Effector CD8-positive, alpha-beta T cell (primary cell): ENCODE measurements around the gene ANKS4B.
"Not testable (repeated sequence)": the region's sequence is repeated elsewhere in the genome, so short reads cannot be mapped to it uniquely, and the experiment has no call there.

ENCODE experiments used
- DNase-seq: peaks from one replicate; lab custom pipeline; 2025; lab: John Stamatoyannopoulos, UW

ANKS4B gene

DNA sequence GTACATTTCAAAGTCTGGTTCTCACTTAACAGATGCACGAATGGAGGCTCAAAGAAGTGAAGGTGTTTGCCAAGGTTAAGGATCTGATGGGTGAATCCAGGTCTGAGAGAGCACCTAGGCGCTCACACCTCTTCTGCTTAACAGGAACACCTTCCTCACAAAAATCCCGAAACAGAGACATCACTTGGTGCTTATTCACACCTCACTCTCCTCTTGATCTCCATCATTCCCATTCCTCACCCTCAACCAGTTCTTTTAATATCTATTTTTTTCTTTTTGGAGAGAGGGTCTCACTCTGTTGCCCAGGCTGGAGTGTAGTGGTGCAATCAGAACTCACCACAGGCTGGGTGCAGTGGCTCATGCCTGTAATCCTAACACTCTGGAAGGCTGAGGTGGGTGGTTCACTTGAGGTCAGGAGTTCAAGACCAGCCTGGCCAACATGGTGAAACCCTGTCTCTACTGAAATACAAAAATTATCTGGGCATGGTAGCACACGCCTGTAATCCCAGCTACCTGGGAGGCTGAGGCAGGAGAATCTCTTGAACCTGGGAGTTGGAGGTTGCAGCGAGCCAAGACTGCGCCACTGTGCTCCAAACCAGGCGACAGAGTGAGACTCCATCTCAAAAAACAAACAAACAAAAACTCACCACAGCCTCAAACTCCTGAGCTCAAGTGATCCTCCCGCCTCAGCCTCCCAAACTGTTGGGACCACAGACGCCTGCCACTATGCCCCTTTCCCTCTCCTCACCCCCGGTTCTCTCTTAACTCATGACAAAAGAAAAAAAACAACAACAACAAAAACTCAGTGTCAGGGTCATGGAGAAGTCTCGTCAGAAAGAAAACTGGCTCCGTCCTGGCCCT, 29.5 kb downstream of the ANKS4B start:
- DNase-seq, result no peak

DNA sequence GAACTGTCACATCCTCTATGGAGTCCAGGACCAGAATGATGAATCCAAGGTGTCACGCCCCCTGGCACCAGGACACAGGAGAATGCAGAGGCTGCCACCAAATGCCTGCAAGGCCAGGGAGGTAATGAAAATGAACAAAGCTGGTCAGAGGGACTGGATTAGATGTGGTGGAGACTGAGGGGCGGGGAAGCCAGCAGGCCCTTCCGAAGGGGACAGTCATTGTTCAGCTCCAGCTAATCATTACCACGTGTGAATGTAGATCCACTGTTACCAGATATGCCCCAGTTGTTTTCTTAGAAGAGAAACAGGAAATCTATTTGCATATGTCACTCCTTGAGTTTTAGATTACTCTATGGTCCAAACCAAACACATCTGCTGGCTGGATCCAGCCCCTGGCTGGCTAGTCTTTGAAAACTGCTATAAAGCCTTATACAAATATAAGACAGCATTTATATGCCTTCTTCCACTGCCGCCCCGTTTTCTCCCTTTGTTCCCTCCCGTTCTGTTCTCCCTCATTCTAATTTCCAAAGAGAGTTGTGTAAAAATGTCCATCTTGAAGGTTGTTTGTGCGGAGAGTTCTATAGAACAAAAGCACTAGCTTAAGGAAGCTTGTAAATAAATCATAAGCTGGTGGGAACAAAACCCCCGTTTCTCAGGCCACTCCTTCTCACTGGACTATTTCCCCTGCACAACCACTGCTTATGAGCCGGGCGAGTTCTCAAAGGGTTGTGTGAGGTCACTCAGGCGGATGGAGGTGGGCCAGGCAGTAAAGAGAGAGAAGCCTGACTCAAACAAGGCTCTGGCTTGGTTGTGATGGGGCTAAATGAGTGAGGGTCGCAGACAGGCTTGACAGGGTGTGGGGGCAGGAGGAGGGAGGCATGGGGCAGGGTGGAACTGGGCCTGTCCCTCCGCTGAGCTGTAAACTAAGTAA, 30.4 kb downstream of the ANKS4B start:
- DNase-seq, result no peak

DNA sequence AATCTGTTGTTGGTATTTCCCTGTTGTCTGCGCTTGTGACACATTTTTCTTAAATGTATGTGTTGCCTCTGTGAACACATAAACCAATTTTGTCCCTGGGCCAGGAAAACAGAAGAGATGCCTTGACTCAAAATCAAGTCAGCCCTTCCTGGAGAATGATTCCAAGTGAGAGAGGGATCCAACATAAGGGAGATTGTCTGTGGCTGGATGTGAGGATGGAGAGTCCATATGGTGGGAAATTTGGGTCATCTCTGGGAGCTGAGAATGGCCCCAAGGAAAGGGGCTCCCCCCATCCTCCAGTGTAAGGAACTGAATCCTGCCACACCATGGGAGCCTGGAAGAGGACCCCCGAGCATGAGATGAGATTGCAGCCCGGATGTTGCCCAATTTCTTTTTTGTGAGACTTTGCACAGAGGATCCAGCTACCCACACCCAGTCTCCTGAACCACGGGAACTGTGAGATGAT, 31.1 kb downstream of the ANKS4B start:
- no peak for DNase-seq

- DNase-seq, result no peak
These were observed 31.8 kb downstream of the ANKS4B start for GRCh38 chr16:21265104-21265837.

DNA sequence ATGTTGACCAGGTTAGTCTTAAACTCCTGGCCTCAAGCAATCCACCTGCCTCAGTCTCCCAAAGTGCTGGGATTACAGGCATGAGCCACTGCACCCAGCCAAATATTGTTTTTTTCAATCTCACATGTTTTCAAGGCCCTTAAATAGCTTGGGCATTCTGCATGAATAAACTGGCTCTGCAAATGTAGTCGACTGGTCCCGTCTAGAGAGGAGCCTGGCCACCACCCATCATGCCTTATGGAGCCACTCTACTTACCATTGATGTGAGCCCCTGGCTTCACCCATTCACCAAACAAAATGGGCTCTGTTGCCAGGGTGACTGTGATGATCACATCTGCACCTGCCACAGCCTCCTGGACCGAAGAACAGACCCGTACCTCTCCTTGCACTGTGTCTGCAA, 33.8 kb downstream of the ANKS4B start:
- DNase-seq, result no peak

- no peak for DNase-seq
These were observed 34.7 kb downstream of the ANKS4B start for GRCh38 chr16:21268236-21268635.

DNA sequence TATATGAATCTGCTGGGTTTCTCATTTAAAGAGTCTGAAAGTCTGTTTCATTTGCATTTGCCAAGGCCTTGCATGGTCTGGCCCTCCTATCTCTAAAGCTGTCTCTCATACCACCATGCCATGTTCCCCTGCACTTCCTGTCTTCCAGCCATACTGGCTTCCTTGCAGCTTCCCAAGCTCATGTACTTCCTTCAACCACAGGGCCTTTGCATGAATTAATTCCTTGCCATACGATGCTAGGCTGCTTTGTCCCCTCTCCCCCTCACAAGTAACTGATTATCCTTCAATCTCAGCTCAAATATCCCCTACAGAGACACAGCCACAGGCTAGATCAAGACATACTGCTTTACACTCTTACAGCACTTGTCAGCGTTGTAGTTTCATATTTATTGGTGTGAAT, 38.8 kb downstream of the ANKS4B start:
- DNase-seq, result no peak

GRCh38 chr16:21272763-21273162, 39.3 kb downstream of the ANKS4B start:
- DNase-seq, result not testable (repeated sequence)

- DNase-seq, result no peak
These were observed 40.8 kb downstream of the ANKS4B start for GRCh38 chr16:21274172-21274726.

GRCh38 chr16:21275529-21275928, 42.0 kb downstream of the ANKS4B start:
- DNase-seq, result no peak

GRCh38 chr16:21276090-21276489, 42.6 kb downstream of the ANKS4B start:
- no peak for DNase-seq

- DNase-seq, result no peak
These were observed 43.8 kb downstream of the ANKS4B start for GRCh38 chr16:21277045-21277926.

GRCh38 chr16:21277927-21278706, 44.6 kb downstream of the ANKS4B start, which contains the start of gene CRYM:
CRYM (minus strand) TSS chr16:21278290; CDS start chr16:21278251, 39 bp downstream.
- no peak for DNase-seq

DNA sequence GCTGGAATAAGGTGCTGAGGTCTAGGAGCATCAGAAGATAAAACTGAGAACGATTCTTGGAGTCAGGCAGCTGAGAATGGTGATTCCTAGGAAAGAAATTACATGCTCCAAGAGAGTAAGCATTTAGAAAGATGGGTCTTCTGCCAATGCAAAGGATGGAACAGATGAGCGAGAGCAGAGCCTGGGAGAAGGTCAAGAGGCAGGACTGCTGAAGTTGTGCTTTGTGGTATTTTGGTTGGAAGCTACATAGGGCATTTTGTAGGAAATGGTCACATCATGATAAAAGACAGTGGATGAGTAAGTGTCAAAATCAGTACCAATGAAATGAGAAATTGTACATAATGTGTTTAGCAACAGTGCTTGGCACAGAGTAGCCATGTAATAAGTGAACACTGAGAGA, 46.0 kb downstream of the ANKS4B start:
- no peak for DNase-seq

- no peak for DNase-seq
These were observed 48.3 kb downstream of the ANKS4B start for GRCh38 chr16:21281698-21282389.

- DNase-seq, result no peak
These were observed 50.2 kb downstream of the ANKS4B start for GRCh38 chr16:21283521-21284289.

GRCh38 chr16:21284414-21284813, 50.9 kb downstream of the ANKS4B start:
- DNase-seq, result no peak

DNA sequence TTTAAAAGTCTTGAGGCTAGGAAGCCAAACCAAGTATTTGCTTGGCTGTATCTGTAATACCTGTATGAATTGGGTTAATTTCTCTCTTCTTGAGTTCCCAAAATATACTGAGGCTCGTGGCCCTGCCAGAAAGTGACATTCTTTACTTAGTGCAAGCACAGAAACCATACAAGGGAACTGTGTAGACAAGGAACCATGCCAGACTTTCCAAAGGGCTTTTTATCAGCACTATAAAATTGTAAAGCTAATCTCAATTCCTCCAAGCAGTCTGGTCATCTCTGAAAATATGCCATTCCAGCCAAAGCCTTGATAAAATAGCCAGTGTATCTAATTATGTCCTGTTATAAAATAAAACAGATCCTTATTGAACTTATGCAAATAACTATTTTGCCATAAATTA, 51.8 kb downstream of the ANKS4B start:
- DNase-seq, result no peak
